SU-DHL-6 (cell line): ENCODE data around the gene GOLGA5.
"Not testable (repeated sequence)": the region's sequence is repeated elsewhere in the genome, so short reads cannot be mapped to it uniquely, and the experiment has no call there.

Source experiments
- CTCF ChIP-seq: fragments of 200-600 bp; sonication (generic); IDR thresholded peaks from one replicate; pipeline ENCODE4 v1.5.1; 2017; ENCODE audit warnings: antibody characterized with exemption, mild to moderate bottlenecking, low read length, moderate library complexity; ENCODE audit not compliant: insufficient read depth, poor library complexity, severe bottlenecking
- EZH2phosphoT487 ChIP-seq: fragments of 200-600 bp; sonication (generic), shearing (Covaris generic); conservative IDR thresholded peaks from 2 replicates; pipeline ENCODE4 v1.6.1; 2018; ENCODE audit warnings: mild to moderate bottlenecking, antibody characterized with exemption, low read length, moderate library complexity, mixed read lengths

DNA sequence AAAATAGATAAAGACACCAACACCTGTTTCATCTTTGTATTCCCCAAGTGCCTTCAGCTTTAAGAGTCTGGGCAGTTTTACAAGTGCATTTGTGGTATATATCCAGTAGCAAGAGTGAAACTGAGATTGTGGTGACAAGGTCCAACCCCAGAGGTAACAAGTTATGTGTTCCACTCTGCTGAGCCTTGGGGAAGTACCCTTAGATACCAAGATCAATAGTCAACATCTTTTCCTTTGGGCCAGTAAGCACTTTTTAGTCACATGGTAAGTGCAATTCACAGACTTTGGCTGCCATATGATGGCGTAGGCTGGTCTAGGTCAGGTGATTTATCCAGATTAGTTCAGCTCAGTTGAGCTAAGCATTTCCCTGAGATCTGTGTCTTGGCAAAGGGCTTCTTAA lies 25.9 kb upstream of the GOLGA5 start:
- not testable (repeated sequence) for TF ChIP-seq CTCF, EZH2phosphoT487
